Activated gamma-delta T cell treated with Interleukin-2 at 50 U/mL for 16 hours (primary cell): ENCODE measurements around the gene RNPS1.
"Not testable (repeated sequence)": the region's sequence is repeated elsewhere in the genome, so short reads cannot be mapped to it uniquely, and the experiment has no call there.

Experiments used
- DNase-seq: peaks from one replicate; pipeline ENCODE4 v3.0.0-alpha.2; 2020

The RNPS1 gene

DNA sequence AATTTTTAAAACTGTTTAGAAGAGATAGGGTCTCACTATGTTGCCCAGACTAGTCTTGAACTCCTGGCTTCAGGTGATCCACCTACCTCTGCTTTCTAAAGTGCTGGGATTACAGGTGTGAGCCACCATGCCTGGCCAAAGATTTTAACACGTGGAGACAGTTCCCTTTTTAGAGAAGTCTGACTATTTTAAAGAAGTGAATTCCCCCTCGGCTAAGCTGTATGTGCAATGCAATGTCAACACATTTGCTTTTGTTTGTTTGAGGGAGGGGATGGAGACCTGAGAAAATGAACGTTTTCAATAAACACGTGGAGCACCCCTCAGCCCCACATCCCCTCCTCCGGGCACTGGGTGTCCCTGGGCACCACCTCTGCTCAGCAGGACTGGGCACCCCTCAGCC, 14.3 kb upstream of the RNPS1 start:
- DNase-seq, result no peak

DNA sequence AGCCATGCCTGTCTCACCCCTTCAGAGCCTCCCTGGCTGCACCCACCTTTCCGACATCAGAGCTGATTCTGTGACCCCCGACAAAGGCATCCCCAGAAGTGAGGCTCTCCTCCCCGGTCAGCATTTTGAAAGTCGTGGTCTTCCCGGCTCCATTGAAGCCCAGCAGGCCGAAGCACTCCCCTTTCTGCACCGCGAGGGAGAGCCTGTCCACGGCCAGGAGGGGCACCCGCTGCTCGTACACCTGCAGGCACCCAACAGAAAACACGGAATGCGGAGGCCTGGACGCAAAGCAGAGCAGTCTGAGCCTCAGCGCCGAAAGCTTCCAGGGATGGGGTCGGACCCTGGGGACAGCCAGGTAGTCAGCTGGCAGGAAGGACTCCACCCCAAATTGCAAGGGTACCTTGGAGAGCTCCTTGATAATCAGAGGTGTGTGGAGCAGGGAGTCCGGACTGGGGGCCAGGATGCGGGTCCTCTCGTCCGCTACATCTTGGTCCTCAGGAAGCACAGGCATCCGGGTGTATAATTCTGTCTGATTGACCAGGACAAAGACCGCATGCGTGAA, 13.1 kb upstream of the RNPS1 start:
- DNase-seq, result no peak

DNA sequence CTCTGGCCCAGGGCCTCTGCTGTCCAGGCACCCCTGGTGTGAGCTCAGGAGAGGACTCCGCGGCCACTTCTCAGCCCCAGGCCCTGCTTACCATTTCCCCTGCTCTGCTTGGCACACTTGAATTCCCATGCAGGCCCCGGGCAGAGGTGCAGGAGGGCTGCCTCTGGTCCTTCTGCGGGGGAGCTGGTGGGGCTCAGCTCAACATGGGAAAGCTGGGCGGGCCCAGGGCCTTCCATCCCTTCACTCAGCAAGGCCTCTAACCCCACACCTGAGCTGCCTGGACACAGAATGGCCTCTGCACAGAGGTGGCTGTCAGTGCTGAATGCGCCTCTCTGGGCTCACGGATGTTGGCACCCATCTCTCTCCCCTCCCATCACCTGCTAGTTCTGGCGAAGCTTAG, 12.5 kb upstream of the RNPS1 start:
- DNase-seq, result no peak

DNA sequence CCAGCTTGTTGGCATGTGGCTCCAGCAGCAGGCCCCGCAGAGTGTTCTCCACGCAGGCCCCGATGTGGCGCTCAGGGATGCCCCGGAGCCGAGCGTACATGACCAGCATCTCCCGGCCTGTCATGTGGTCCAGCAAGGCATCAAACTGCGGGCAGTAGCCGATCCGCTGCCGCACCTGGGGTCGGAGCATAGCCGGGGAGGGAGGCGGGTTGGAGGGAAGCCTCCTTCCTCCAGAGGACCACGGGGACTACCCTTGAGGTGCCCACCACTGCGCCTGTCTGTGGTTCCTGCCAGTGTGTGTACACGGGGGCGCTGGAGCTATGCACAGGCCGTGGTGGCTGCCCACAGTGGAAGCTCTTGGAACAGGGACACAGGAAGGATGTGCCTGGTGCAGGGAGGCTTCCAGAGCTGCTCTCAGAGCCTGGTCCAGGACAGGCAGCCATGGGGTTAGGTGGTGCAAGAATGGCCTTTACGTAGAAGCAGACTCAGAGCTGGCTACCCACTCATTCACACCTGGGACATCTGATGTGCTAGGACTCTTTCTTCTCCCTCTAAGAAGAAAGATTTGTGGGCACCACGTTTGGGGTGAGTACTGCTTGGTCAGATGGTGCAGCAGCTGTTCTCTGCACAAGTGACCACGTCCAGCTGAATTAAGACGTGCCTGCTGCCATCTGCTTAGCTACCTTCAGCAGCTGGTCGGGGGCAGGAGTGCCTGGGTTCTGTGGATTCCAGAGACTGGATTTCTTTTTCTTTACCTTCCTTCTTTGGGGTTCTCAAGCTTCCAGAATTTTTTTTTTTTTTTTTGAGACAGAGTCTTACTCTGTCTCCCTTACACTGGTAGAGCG, 11.3 kb upstream of the RNPS1 start:
- DNase-seq, result no peak

DNA sequence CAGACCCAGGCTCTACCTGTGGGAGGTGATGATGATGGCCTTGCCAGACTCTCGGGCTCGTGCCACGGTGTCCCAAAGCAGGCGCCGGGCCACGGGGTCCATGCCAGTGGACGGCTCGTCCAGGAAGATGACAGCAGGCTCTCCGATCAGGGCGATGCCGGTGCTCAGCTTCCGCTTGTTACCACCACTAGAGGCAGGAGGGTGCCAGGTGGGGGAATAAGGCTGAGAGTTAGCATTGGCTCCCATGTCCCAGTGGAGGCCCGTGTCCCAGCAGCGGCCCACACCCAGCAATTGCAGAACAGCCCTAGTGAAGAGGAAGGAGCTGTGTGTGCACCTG, 10.3 kb upstream of the RNPS1 start:
- no peak for DNase-seq

DNA sequence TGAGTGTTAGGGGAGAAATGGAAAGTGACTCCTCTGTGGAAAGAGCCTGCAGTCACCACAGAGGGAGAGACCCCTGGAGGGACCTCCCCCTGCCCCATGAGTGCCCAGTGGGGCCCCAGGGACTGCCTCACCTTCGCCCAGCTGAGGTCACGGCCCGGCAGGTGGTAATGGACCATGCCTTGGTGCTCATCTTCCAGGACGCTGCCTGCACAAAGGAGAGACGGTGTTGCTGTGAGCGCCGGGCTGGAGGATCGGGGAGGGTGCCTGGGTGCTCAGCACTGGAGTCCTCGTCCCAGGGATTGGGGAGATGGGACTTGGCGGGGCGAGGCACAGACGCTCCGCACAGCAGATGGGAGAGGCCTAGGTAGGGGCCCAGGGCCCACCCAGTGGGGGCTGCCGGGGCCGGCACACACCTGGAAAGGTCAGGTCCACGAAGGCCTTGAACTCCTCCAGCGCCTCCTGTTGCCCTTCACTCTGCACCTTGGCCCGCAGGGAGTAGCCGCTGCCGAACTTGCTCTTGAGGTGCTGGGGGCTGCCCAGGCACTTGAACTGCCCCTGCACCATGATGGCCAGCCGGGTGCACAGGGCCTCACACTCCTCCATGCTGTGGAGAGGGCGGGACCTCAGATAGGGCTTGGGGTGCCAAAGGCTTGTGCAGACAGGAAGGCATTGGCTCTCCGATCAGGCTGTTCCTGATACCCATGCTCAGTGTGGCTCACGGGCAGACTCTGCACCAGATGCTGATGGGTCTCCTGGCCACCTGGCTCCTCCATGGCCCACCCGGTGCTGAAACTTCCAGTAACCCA, 9.7 kb upstream of the RNPS1 start:
- DNase-seq, result no peak

DNA sequence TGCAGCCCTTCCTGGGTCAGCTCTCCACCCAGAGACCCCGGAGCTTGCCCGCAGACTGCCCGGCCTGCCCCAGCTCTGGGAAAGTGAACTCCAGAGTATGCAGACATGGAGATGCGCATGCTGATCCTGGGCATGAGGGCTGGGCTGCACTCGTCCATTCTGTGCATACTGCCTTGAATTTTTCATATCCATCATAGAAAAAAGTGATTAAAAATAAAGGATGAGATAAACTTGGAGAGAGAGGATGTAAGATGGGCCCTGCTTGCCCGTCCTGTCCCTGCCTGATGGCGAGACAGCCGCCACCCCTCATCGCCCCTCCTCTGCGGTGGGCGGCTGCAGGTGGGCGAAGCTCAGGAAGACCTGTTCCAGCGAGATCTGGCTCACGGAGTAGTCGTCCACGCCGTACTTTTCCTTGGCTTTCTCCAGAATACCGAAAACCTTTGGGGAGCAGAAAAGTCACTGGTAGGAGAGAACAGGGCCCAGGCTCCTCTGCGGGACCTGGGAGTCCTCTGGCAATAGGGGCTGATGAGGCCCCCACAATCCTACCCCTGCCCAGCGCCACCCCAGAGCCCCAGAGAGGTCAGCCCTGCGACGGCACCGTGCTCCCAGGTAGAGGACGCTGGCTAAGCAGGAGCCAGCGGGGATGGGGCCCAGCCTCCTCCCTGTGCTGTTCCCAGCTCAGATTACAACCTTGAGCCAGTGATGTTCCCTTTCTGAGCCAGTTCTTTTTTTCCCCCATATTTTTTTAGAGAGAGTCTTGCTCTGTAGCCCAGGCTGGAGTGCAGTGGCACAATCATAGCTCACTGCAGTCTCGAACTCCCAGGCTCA, 8.7 kb upstream of the RNPS1 start:
- no peak for DNase-seq

DNA sequence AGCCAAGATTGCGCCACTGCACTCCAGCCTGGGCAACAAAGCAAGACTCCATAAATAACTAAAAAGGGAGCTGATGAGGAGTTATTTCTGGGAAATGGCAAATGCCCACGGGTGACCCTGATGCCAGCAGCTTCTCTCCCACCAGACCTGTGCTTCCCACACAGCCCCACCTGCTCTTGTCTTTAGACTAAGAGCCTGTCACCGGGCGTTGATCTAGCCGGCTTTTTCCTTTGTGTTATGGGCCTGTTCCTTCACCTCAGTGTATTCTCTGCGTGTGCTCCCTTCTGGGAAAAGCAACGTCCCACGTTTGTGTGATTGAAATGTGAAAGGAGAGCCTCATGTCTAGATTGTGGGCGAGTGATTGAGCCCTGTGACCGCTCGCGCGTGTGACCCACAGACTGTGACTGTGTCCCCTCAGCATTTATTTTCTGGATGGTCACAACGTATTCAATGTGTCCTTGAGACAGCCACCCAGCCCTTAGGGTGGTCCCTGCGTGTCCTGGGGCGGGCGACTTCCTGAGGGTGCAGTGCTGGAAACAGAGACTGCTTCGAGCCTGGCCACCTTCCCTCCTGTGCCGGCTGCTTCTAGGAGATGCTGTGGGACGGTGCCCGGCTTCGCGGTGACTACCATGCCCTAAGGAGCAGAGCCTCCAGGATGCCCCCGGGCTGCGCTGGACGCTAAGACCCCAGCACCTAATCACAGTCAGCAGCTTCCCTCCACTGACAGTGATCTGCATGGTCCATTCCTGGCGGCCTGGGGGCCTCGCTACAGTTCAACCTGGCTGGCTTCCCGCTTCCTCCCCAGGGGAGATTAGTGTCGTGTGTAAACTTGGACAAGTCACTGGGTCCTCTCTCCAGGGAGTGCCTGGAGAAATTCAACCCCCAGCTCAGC, 7.8 kb upstream of the RNPS1 start:
- DNase-seq, result no peak

DNA sequence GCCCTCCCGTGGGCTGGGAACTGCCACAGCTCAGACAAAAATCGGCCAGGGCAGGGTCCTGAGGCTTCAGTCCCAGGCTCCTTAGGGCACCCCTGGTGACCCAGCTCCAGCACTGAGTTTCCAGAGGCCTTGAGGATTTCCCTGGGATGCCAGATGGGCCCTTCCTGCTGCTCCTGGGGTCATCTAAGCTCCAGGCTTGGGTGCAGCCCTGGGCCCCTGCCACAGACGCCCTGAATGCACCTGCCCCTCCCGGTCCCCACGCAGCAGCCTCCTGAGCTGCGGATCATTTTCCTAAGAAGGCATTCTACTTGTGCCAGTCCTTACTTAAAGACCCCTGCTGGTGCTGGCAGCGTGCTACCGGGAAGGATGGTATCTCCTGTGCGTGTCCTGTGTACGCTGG, 6.0 kb upstream of the RNPS1 start:
- no peak for DNase-seq

DNA sequence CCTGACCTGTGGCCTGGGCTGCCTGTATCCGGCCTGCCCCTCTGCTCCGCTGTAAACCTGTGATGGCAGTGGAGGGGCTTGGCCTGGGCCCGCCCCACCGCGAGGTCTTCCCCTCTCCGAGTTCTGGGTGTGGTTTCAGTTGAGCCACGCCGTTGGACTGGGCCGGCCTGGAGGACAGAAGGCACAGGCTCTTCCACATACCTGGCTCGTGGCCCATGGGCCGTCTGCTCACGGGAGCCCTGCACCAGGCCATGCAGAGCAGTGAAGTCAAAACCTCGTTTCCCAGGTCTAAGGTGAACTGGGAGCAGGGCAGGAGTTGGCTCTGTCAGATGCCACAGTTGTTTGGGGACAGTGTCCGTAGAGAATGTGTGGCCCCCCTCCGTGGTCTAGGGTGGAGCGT, 5.6 kb upstream of the RNPS1 start:
- no peak for DNase-seq

DNA sequence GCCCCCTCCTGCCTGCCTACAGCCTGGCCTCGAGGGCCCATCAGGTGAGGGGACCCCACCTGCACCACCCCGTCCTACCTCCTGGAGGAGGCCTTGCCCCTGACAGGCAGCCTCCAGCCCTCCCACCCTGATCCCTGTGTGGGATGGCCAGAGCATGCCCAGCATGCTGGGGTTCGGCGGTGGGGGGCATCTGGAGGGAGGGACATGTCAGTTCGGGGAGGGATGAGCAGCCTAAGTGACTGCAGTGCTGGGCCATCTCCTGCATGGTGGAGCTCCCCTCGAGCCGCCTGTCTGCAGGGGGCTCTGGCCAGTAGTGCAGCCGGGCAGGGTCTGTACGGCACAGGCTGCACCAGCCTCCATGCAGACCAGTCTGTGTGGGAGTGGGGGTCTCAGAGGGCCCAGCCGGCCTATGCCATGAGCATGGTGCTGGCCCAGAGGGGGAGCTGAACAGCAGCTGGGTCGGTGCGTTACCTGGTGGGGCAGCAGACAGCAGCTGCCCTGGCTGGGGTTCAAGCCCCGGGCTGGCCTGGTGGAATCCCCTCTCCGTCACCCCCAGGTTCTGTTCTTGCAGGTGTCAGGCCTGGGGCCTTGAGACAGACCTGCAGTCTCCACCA, 4.0 kb upstream of the RNPS1 start:
- DNase-seq, result no peak

DNA sequence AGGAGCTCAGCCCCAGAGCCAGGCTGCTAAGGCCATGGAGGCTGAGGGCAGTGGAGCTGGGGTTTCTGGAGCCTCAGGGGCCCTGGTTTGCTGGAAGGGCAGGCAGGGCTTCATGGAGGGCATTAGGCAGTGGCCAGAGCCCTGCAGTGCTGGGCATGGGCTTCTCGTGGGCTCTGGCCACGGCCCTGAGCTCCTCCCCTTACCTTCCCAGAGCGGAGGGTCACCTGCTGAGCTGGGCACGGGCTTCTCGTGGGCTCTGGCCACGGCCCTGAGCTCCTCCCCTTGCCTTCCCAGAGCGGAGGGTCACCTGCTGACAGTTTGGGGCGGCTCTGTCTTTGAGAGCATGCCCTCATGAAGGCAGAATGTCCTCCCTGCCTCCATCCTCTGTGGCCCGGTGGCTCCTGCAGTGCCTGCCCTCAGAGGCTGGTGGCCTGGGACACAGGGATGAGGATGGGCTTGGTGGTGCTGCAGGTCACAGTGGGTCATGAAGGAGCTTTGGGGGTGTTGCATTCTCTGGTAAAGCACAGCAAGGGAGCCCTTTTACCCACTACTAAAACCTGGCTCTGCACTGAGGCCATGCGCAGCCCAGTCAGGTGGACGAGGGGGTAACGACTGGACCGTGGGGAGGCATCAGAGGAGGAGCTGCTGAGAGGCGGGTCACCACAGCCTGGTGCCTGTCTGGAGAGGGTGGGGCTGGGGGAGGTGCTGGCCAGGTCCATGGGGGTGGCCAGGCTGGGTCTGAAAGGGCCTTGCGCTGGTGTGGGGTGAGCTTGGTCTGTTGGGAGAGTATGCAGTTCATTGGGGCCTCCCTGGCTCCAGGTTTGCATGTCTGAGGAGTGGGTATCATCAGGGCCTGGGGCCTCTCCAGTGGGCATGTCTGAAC, 2.9 kb upstream of the RNPS1 start:
- no peak for DNase-seq

DNA sequence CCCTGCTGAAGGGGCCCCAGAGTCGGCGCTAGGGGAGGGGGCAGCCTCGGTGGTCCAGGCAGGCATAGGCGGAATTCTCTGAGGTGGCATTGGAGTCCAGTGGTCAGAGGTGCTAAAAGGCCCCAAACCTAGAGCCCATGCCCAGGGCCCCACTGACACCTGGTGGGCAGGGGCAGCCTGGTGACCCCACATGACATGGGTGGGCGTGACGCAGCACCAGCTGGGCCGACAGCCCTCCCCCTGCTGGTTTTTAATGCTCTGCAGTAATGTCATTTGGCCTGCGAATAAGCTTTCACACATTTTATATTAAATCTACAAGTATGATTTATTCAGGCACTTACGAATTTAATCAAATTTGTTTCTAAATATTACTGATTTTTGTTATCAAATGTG, 2.1 kb upstream of the RNPS1 start:
- DNase-seq, result no peak

DNA sequence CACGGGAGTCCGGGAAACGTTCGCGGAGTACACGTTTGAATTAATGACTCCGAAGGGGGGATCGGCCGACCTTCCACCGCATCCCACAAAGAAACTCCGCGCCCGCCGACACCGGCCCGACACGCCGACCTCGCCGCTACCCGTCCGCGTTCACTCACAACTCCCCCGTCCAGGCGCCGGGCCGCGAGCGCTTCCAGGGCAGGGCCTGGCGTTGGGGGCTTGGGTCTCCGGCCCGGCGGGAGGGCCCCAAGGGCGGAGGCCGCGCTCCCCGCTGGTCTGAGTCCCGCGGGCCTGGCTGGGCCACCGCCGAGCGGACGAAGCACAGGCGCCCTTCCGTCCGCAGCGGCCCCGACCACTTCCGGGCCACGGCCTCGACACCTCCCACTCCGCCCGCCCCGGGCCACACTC, 417 bp downstream of the RNPS1 start:
- not testable (repeated sequence) for DNase-seq

DNA sequence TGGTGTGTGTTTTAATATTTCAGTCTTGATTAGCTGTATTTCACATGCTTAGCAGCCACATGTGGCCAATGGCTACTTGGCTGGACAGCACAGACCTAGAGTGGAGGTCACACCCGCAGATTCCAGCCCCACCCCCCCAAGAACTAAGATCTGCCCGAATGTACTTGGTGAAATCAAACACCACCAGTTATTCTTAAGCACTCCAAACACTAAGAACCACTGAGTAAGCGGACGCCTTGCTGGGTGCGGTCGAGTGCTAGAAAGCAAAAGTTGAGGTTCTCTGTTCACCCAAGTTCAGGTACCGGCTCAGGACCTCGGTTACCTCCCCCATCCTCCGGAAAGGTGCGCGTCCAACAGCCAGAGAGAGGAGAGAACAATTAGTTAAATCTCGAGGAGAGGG, 1.0 kb downstream of the RNPS1 start:
- not testable (repeated sequence) for DNase-seq

DNA sequence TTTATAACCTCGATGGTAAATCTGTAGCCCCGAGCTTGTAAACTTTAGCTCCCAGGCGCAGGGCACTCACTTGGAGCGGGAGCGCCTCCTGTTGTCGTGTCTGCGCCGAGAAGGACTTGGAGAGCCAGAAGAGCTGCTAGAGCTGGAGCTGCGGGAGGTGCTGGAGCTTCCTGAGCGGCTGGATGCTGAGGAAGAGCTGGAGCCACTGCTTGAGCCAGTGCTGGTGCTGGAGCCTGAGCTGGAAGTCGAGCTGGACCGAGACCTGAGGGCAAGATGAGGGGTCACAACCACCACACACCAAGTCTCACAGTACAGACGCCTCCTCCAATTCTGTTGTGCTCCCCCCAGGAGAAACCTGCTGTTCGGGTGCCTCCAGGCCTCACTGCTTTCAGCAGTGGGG, 4.9 kb downstream of the RNPS1 start:
- not testable (repeated sequence) for DNase-seq

DNA sequence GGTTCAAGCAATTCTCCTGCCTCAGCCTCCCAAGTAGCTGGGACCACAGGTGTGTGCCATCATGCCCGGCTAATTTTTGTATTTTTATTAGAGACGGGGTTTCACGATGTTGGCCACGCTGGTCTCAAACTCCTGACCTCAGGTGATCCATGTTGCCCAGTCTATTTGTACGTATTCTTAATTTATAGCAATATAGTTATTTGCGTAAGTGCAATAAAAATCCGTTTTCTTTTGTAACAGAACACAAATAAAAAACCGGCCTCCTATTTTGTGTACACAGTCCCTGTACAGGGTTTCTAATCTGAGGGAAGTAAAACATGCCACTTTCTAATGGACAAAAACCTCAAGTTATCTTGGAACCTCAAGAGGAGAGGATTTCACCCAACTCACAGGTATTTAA, 7.7 kb downstream of the RNPS1 start:
- DNase-seq, result no peak

DNA sequence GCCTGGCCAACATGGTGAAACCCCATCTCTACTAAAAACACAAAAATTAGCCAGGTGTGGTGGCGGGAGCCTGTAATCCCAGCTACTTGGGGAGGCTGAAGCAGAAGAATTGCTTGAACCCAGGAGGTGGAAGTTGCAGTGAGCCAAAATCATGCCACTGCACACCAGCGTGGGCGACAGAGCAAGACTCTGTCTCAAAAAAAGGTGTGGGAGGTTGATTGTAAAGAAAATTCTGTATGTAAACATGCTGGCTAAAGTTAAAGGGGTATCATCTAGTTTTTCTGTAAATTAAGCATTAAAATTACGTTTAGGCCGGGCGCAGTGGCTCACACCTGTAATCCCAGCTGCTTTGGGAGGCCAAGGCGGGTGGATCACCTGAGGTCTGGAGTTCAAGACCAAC, 9.4 kb downstream of the RNPS1 start:
- DNase-seq, result not testable (repeated sequence)

DNA sequence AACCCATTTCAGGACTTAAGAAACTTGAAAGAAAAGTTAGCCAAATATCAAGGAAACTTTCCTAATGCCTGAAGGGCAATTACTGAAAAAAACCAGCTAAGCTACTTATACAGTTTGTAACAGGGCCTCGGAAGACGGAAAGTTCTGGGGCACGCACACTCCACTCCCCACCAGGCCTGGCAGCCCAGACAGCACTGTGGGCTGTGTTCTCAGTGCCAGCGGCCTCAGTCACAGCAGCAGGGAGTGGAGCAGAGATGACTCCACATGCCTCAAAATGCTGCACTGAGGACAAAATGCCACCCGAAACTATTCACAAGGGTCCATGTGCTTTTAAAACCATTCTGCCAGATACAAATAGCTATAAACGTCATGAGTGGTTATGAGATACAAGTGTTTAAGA, 10.2 kb downstream of the RNPS1 start:
- no peak for DNase-seq

DNA sequence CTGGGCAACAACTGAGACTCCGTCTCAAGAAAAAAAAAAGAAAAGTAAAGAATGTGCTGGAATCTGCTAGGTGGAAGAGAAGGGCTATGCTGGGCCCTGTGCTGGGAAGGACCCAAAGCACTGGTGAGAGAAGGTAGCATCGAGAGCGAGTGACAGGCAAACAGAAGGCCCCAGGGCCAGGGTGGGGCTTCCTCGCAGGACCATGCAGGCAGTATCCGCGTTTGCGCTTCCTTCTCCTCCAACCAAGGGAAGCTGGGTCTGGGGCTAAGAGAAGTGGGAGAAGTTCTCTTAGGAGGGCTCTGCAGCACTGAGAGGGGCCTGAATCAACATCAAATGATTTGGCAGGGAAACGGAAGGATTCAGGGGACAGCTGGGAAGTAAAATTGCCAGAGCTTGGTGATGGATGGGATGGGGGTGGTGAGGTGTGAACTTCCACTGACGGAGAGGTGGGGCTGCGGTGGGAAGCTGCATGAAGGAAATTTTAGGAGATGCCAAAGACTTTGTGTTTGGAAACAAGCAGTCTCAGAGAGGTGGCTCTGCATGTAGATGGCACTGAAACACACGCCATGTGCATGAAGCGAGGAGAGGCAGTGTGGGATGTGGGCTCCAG, 11.3 kb downstream of the RNPS1 start:
- DNase-seq, result no peak
